MCF 10A (cell line): Measurements from ENCODE around the gene EPG5. TPM values are rescaled to one million over a fixed set of nuclear protein-coding genes. Genes with fewer than 3 reads are reported as not detected.
"Not testable (repeated sequence)": the region's sequence is repeated elsewhere in the genome, so short reads cannot be mapped to it uniquely, and the experiment has no call there.

Experiments used
- BruUV-seq: library from RNA; stranded (reverse); fragments of 400-500 nt; replicated peaks from 2 replicates; lab custom pipeline; 2021; lab: Mats Ljungman, UMichigan
- CTCF ChIA-PET: fragments of 300-600 bp; sonication (Branson Sonifier 250); formaldehyde crosslinking; extraction: SDS; loops from one replicate; lab custom pipeline; 2021; ENCODE audit warnings: antibody characterized with exemption, inconsistent platforms; lab: Yijun Ruan, JAX
- POLR2A ChIA-PET: fragments of 300-600, 350-650 bp; sonication (Branson Sonifier 250); formaldehyde crosslinking; extraction: SDS; loops from one replicate; lab custom pipeline; 2020; ENCODE audit warnings: antibody characterized with exemption, inconsistent platforms; lab: Yijun Ruan, JAX
- DNase-seq: peaks from one replicate; pipeline ENCODE4 v3.0.0-alpha.2; 2018; ENCODE audit not compliant: unreplicated experiment
- H3K27ac Mint-ChIP-seq: one replicate; pipeline ENCODE4 v1.8.0; 2022; ENCODE audit warnings: mild to moderate bottlenecking, low read depth, mixed read lengths; ENCODE audit not compliant: unreplicated experiment
- H3K27me3 Mint-ChIP-seq: one replicate; pipeline ENCODE4 v1.8.0; 2022; ENCODE audit warnings: mixed read lengths; ENCODE audit not compliant: insufficient read depth, unreplicated experiment
- H3K36me3 Mint-ChIP-seq: one replicate; pipeline ENCODE4 v1.8.0; 2022; ENCODE audit warnings: mild to moderate bottlenecking, moderate library complexity, mixed read lengths; ENCODE audit not compliant: insufficient read depth, unreplicated experiment
- H3K4me1 Mint-ChIP-seq: one replicate; pipeline ENCODE4 v1.8.0; 2022; ENCODE audit warnings: mixed read lengths; ENCODE audit not compliant: insufficient read depth, unreplicated experiment
- H3K4me3 Mint-ChIP-seq: one replicate; pipeline ENCODE4 v1.8.0; 2022; ENCODE audit warnings: mild to moderate bottlenecking, moderate library complexity, mixed read lengths; ENCODE audit not compliant: unreplicated experiment
- H3K9me3 Mint-ChIP-seq: one replicate; pipeline ENCODE4 v1.8.0; 2022; ENCODE audit warnings: mixed read lengths; ENCODE audit not compliant: unreplicated experiment
- CTCF ChIP-seq: fragments of 200-600 bp; IDR thresholded peaks from one replicate; pipeline ENCODE4 v1.8.0; 2022; ENCODE audit warnings: antibody characterized with exemption, mild to moderate bottlenecking; ENCODE audit not compliant: unreplicated experiment
- intact Hi-C: fragments of 100-400 bp; cut with micrococcal nuclease; formaldehyde crosslinking; loops from 2 replicates; pipeline ENCODE4 v1.14.1; 2022
- total RNA-seq: library from RNA; stranded (reverse); gene quantifications from 2 replicates; pipeline ENCODE4 v1.2.3, GENCODE V29; 2022

EPG5 gene
- total RNA-seq, 1 experiment from 2014 or later: 19.4 TPM

- BruUV-seq: no TSS peak
- H3K4me3 Mint-ChIP-seq: no peak overlapping the region
- CTCF ChIA-PET: interaction anchor here (0.5 to 5.5 kb wide), 6 partner anchors 71 to 314 kb away, joined by 3 to 31 read pairs (median 4); partner anchors contain the start of genes PSTPIP2 and SLC14A1
- peak; percentile 22 for DNase-seq
- H3K27ac Mint-ChIP-seq: no peak overlapping the region
- TF ChIP-seq CTCF: no peak
- H3K27me3 Mint-ChIP-seq: no peaks in the 10 kb centered on the region
- no peaks in the 10 kb centered on the region for H3K36me3 Mint-ChIP-seq
- H3K4me1 Mint-ChIP-seq: peaks cover 6% of the 10 kb centered on the region
- no peaks in the 10 kb centered on the region for H3K9me3 Mint-ChIP-seq
- POLR2A ChIA-PET: no interaction called here
- intact Hi-C loops: no loop called here
These were observed 11.0 kb upstream of the EPG5 start for GRCh38 chr18:45978084-45978483.

- Mint-ChIP-seq H3K36me3 (no peaks in the 10 kb centered on the region), H3K9me3 (no peaks in the 10 kb centered on the region), H3K27me3 (no peaks in the 10 kb centered on the region), H3K27ac (no peak overlapping the region), H3K4me1 (peaks cover 6% of the 10 kb centered on the region), H3K4me3 (no peak overlapping the region)
- intact Hi-C loops: no loop called here
- no peak for DNase-seq
- TF ChIP-seq CTCF: no peak
- POLR2A ChIA-PET: interaction anchor here (0.7 kb wide), 1 partner anchor 312 kb away, joined by 3 read pairs; no protein-coding TSS in a partner anchor
- no TSS peak for BruUV-seq
- CTCF ChIA-PET: interaction anchor here (0.6 to 5.5 kb wide), 10 partner anchors 14 to 323 kb away, joined by 3 to 31 read pairs (median 4); partner anchors contain the start of gene PSTPIP2
These were observed 9.8 kb upstream of the EPG5 start for GRCh38 chr18:45976974-45977373.

GRCh38 chr18:45976566-45976965 is 9.4 kb upstream of the EPG5 start:
- Mint-ChIP-seq H3K36me3 (no peaks in the 10 kb centered on the region), H3K27me3 (no peaks in the 10 kb centered on the region), H3K4me1 (peaks cover 6% of the 10 kb centered on the region), H3K9me3 (no peaks in the 10 kb centered on the region), H3K4me3 (no peak overlapping the region), H3K27ac (no peak overlapping the region)
- intact Hi-C loops: no loop called here
- no peak for DNase-seq
- BruUV-seq: no TSS peak
- TF ChIP-seq CTCF: no peak
- ChIA-PET CTCF (interaction anchor here (0.6 to 5.5 kb wide), 11 partner anchors 14 to 312 kb away, joined by 3 to 31 read pairs (median 3); partner anchors contain the start of gene PSTPIP2), POLR2A (interaction anchor here (1.0 kb wide), 1 partner anchor 97 kb away, joined by 4 read pairs; no protein-coding TSS in a partner anchor)

DNA sequence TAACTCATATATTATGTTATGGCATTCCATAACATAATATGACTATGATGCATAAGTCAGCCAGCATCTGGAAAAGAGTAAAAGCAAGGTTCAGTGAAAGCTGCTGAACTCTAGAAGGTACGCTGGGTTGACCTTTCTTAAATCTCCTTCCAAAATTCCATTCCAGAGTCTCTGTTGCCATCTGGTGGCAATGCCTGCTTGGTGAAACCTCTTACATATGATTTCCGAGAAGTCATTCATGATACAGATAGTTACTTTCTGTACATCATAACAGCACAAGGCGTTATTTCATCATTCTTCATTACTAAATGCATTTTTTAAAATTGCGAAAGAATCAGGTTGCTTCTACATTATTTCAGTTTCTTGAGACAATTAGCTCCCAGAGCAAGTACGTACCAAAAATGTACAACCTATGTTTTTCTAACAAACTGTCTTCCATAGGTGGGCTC is 7.0 kb upstream of the EPG5 start:
- CTCF ChIA-PET: interaction anchor here (0.5 to 5.5 kb wide), 26 partner anchors 9 to 870 kb away, joined by 3 to 31 read pairs (median 4); partner anchors contain the start of gene PSTPIP2
- Mint-ChIP-seq H3K4me3 (peak overlapping the region; percentile 55), H3K9me3 (no peaks in the 10 kb centered on the region), H3K27me3 (no peaks in the 10 kb centered on the region), H3K4me1 (peaks cover 6% of the 10 kb centered on the region), H3K27ac (no peak overlapping the region), H3K36me3 (no peaks in the 10 kb centered on the region)
- intact Hi-C loops: loop anchor here (1.0 to 2.0 kb wide), 7 partner anchors 53 to 309 kb away; no protein-coding TSS in a partner anchor
- peak; percentile 89 for DNase-seq
- BruUV-seq: no TSS peak
- peak; percentile 88 for TF ChIP-seq CTCF
- POLR2A ChIA-PET: interaction anchor here (0.8 to 2.2 kb wide), 6 partner anchors 21 to 99 kb away, joined by 3 to 8 read pairs (median 4); partner anchors contain the start of gene PSTPIP2

- peak overlapping the region; percentile 86 for H3K4me3 Mint-ChIP-seq
- H3K27me3 Mint-ChIP-seq, CTCF ChIA-PET, intact Hi-C loops, H3K36me3 Mint-ChIP-seq, BruUV-seq, H3K9me3 Mint-ChIP-seq, DNase-seq, H3K27ac Mint-ChIP-seq: not testable (repeated sequence)
- POLR2A ChIA-PET: interaction anchor here (4.1 kb wide), 1 partner anchor 12 kb away, joined by 27 read pairs; no protein-coding TSS in a partner anchor
- peaks cover 37% of the 10 kb centered on the region for H3K4me1 Mint-ChIP-seq
These were observed 2.2 kb downstream of the EPG5 start for GRCh38 chr18:45964913-45965312.
